GM21723 (cell line): ENCODE measurements around the gene CFAP45.

Experiments used
- ATAC-seq: cut with Tn5 transposase; IDR thresholded peaks from one replicate; pipeline ENCODE4 v1.9.1; 2021; ENCODE audit warnings: mild to moderate bottlenecking, moderate library complexity; ENCODE audit not compliant: unreplicated experiment

Gene CFAP45

GRCh38 chr1:159936273-159936904 lies 36.4 kb upstream of the CFAP45 start:
- ATAC-seq = peak; percentile 58

GRCh38 chr1:159935719-159936272 lies 35.8 kb upstream of the CFAP45 start:
- no peak for ATAC-seq

GRCh38 chr1:159935305-159935704 lies 35.3 kb upstream of the CFAP45 start:
- no peak for ATAC-seq

- no peak for ATAC-seq
These were observed 34.4 kb upstream of the CFAP45 start for GRCh38 chr1:159934136-159935039.

- ATAC-seq = no peak
These were observed 33.4 kb upstream of the CFAP45 start for GRCh38 chr1:159933347-159933746.

- ATAC-seq = no peak
These were observed 32.6 kb upstream of the CFAP45 start for GRCh38 chr1:159932296-159933285.

DNA sequence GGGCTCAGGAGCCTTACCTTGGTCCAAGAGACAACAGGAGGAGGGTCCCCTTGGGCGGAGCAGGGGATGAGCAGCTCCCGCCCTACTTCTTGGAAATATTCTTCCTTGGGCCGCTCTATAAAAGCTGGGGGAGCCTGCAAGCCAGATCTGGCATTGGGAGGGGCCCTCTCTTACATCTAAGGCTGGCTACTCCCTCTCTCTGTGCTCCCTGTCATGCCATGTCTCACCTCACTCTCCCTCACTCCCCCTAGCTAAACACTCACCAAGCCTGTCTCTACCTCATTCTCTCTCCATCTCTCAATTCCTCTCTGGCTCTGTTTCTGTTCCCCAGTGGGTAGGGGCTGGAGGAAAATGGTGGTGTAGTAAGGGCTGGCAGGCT lies 31.8 kb upstream of the CFAP45 start:
- no peak for ATAC-seq

DNA sequence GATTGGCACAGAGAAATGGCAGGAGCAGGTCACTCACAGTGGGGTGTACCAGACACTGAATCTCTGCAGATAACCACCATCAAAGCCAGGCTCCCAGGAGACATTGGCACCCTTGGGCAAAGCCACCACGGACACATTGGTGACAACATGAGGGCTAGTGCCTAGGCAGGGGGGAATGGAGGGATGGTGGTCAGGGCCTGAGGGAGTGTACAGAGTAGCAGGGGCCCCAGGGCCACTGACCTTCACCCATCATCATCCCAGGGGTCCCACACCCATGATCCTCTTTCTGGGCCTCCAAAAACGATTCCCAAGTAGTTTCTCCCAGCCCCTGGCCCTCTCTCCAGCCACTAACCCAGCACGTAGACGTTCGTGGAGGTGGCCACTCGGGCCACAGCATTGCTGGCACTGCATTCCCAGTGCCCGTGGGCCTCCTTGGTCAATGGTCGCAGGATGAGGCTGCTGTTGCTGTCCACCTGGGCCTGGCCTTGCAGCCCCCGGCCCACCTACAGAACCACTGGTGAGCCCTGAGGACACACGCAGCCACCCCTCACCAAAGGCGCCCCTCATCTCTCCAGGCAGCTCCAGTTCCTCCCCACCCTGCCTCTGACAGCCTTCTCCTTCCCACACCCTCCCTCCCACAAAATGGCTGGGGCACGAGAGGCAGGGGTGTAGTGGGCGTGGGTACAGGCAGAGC lies 31.3 kb upstream of the CFAP45 start:
- no peak for ATAC-seq

DNA sequence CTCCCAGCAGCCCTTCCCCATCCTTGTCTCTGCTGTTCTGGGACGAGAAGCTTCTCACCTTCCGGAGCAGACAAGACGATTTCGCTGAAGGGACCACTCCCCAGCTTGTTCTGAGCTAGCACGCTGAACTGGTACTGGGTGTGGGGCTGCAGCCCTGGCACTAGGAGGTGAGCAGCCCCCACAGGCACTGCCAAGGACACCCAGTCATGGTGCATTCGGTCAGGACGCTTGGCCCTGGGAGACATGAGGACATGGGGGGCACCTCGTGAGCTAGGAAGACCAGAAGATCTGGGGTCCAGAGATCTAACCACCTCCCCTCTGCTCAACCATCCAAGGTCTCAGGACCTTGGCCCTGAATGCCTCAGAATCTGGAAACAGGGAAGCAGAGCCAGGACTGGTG lies 30.7 kb upstream of the CFAP45 start:
- no peak for ATAC-seq

DNA sequence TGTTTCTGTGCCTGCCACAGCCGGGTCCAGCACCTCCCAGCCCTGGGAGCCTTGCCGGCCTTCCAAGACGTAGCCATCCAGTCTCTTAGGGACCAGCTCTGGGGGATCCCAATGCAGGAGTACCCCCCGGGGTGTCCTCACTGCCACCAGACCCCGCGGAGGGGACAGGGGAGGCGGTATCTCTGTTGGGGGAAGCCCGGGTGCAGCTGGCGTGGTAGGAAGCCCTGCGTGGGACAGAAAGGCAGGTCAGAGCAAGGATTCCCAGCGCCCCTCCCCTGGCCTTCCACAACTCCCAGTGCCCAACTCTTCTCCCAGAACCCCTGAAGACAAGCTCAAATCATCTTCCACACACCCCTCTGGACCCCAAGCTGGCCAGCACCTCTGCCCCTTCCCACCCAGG lies 30.3 kb upstream of the CFAP45 start:
- ATAC-seq = no peak

DNA sequence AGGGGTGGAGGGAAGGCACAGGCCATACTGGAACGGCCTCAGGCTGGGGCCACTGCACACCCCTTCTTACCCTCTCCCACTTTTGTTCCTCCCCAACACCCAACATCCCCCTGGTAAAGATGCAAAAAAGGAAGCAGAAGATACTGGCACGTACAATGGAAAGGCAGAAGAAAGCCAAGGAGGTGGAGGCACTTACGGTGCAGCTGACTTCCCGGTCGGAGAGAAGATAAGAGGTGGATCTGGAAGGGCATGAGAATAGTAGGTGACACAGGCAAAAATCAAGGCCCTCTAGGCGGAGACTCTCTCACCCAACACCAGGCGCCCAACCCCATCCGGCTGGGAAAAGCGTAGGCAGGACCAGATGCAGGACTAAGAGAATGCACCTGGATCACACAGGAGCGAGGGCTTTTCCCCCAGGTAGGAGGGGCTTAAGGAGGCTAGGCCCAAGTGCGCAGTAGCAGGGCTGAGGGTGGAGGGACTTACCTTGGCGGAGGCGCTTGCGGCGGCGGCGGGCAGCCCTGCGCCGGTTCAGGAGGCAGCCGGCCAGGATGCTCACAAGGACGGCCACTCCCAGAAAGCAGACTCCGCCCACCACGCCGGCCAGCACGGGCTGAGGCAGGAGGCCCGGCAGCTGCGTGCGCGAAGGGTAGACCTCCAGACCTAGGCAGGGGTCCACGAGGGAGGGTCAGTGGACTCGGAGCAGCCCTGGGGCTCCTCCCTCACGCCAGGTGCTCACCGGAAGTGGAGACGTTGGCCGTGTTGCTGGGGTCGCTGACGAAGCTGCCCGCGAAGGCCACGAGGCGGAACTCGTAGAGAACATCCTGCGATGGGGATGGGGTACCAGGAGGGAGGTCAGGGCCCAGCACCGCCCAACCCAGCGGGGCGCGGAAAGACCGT lies 29.4 kb upstream of the CFAP45 start:
- ATAC-seq = no peak

GRCh38 chr1:159928491-159929050 lies 28.6 kb upstream of the CFAP45 start:
- no peak for ATAC-seq

GRCh38 chr1:159927849-159928431 lies 28.0 kb upstream of the CFAP45 start:
- no peak for ATAC-seq

DNA sequence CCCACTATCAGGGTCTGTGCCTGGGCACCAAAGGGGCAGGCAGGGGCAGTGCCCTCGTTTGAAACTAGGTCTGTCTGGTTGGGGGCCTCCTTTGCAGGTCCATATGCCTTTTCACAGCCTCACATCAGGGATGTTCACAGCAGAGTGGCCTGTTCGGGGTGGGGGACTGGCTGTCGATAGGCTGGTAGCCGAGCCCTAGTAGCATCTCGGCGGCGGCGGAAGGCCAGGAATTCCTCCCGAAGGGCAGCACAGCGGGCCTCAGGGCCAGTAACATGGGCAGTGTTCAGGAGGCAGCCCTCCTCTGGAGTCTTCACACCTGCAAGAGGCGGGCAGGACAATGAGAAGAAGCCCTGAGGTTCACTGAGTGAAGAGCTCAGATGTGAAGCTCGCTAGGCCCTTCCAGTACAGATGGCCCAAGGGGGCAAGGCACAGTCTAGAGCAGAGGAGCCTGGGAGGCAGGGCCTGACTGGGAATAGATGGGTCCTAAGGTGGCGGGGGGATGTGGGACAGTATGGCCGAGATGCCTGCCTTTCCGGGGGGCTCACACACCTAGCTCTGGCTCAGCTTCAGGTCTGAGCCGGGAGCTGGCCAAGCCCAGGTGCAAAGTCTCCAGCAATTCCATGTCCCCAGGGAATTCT lies 27.4 kb upstream of the CFAP45 start:
- no peak for ATAC-seq

DNA sequence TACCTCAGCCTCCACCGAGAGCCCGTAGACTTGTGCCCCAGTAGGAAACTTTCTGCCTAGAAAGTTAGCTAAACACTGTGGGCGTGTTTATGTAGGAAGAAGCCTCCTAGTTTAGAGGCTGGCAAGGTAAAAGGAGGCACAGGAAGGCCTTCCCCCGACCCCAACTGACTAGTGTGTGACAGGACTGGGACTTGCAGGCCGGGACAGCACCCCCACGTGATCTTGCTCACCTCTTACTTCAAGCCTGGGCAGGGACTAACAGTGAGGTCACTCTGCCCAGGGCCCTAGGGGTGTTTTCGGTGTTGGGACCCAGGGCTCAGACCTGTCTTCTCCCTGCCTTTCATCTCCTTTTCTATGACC lies 25.7 kb upstream of the CFAP45 start:
- peak; percentile 2 for ATAC-seq

- peak; percentile 59 for ATAC-seq
These were observed 25.1 kb upstream of the CFAP45 start, which contains the start of gene TAGLN2 for GRCh38 chr1:159924791-159925718. Gene TAGLN2, minus strand, starts transcription at chr1:159925507. Its CDS starts 4,998 bp downstream, at chr1:159920509.
